GM23338 (cell line): Measurements from ENCODE around the gene ACOT13.

ENCODE experiments used
- EZH2 ChIP-seq: fragments of 200-600 bp; sonication (generic); IDR thresholded peaks from one replicate; pipeline ENCODE4 v1.8.0; 2017; ENCODE audit warnings: antibody characterized with exemption, mild to moderate bottlenecking, low read depth; ENCODE audit not compliant: unreplicated experiment
- EZH2phosphoT487 ChIP-seq: fragments of 200-600 bp; sonication (generic); IDR thresholded peaks from one replicate; pipeline ENCODE4 v1.8.1; 2018; ENCODE audit warnings: antibody characterized with exemption; ENCODE audit not compliant: unreplicated experiment
- POLR2AphosphoS5 ChIP-seq: IDR thresholded peaks from 2 replicates; pipeline ENCODE4 v1.6.1; 2016; ENCODE audit warnings: antibody characterized with exemption, low read depth
- STAT1 ChIP-seq: IDR thresholded peaks from one replicate; pipeline ENCODE4 v1.6.1; 2016; ENCODE audit warnings: antibody characterized with exemption; ENCODE audit not compliant: unreplicated experiment
- TF ChIP-seq, protein P1 (sequence below), 2 experiments: fragments of 200-600 bp in 1 of 2; sonication (generic) in 1 of 2; conservative IDR thresholded peaks; 2 replicates each; pipeline versions ENCODE4 v1.5.1 to v1.6.1; 2016 to 2017; ENCODE audit warnings: antibody characterized with exemption in 2 of 2, low read depth in 2 of 2, mild to moderate bottlenecking in 2 of 2, moderate library complexity in 1 of 2
- TF ChIP-seq, protein P2 (sequence below): IDR thresholded peaks from one replicate; pipeline ENCODE4 v1.6.1; 2018; ENCODE audit warnings: antibody characterized with exemption; ENCODE audit not compliant: unreplicated experiment

DNA sequence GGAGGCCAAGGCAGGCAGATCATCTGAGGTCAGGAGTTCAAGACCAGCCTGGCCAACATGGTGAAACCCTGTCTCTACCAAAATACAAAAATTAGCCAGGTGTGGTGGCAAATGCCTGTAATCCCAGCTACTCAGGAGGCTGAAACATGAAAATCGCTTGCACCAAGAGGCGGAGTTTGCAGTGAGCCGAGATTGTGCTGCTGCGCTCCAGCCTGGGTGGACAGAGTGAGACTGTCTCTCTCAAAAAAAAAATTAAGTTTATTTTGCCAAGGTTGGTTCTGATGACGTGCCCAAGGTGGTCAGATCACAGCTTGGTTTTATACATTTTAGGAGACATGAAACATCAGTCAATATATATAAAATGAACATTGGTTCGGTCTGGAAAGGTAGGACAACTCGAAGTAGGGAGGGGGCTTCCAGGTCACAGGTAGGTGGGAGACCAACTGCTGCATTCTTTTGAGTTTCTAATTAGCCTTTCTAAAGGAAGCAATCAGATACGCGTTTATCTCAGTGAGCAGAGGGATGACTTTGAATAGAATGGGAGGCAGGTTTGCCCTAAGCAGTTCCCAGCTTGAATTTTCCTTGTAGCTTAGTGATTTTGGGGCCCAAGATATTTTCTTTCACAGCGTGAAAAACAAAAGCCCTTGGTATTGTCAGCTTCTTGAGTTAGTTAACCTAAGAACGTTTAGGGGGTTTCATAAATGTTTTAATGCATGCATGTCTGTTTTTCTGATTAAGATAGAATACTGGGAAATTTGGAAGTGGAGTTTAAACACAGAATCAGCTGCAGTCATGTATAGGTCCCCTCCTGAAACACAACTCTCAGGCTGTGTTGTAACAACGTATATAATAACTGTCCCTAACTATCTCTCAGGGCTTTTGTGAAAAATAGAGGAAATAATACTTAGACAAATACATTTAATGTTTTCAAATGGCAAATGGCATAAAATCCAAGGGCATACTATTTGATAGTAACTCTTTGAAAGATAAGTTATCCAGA, 16.7 kb downstream of the ACOT13 start:
- TF ChIP-seq EZH2phosphoT487 (no peak), EZH2 (no peak), STAT1 (no peak), POLR2AphosphoS5 (peak; percentile 25; the same call in 1 of the 2 replicates)
- TF ChIP-seq, protein P1, sequence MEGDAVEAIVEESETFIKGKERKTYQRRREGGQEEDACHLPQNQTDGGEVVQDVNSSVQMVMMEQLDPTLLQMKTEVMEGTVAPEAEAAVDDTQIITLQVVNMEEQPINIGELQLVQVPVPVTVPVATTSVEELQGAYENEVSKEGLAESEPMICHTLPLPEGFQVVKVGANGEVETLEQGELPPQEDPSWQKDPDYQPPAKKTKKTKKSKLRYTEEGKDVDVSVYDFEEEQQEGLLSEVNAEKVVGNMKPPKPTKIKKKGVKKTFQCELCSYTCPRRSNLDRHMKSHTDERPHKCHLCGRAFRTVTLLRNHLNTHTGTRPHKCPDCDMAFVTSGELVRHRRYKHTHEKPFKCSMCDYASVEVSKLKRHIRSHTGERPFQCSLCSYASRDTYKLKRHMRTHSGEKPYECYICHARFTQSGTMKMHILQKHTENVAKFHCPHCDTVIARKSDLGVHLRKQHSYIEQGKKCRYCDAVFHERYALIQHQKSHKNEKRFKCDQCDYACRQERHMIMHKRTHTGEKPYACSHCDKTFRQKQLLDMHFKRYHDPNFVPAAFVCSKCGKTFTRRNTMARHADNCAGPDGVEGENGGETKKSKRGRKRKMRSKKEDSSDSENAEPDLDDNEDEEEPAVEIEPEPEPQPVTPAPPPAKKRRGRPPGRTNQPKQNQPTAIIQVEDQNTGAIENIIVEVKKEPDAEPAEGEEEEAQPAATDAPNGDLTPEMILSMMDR (conservative IDR thresholded peaks at IDR 0.05; ENCODE audit: low read depth in 2 of 2), result no peak
- TF ChIP-seq, protein P2, sequence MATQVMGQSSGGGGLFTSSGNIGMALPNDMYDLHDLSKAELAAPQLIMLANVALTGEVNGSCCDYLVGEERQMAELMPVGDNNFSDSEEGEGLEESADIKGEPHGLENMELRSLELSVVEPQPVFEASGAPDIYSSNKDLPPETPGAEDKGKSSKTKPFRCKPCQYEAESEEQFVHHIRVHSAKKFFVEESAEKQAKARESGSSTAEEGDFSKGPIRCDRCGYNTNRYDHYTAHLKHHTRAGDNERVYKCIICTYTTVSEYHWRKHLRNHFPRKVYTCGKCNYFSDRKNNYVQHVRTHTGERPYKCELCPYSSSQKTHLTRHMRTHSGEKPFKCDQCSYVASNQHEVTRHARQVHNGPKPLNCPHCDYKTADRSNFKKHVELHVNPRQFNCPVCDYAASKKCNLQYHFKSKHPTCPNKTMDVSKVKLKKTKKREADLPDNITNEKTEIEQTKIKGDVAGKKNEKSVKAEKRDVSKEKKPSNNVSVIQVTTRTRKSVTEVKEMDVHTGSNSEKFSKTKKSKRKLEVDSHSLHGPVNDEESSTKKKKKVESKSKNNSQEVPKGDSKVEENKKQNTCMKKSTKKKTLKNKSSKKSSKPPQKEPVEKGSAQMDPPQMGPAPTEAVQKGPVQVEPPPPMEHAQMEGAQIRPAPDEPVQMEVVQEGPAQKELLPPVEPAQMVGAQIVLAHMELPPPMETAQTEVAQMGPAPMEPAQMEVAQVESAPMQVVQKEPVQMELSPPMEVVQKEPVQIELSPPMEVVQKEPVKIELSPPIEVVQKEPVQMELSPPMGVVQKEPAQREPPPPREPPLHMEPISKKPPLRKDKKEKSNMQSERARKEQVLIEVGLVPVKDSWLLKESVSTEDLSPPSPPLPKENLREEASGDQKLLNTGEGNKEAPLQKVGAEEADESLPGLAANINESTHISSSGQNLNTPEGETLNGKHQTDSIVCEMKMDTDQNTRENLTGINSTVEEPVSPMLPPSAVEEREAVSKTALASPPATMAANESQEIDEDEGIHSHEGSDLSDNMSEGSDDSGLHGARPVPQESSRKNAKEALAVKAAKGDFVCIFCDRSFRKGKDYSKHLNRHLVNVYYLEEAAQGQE, result no peak
